Activated CD4-positive, alpha-beta T cell treated with anti-CD3 and anti-CD28 coated beads for 24 hours (primary cell): ENCODE results near the gene SLC1A6.
"Not testable (repeated sequence)": the region's sequence is repeated elsewhere in the genome, so short reads cannot be mapped to it uniquely, and the experiment has no call there.

Experiments used
- DNase-seq, 2 donors: peaks; one replicate each; pipeline ENCODE4 v3.0.0-alpha.2; 2020; ENCODE audit warnings: low read depth in 2 of 2

The SLC1A6 gene

DNA sequence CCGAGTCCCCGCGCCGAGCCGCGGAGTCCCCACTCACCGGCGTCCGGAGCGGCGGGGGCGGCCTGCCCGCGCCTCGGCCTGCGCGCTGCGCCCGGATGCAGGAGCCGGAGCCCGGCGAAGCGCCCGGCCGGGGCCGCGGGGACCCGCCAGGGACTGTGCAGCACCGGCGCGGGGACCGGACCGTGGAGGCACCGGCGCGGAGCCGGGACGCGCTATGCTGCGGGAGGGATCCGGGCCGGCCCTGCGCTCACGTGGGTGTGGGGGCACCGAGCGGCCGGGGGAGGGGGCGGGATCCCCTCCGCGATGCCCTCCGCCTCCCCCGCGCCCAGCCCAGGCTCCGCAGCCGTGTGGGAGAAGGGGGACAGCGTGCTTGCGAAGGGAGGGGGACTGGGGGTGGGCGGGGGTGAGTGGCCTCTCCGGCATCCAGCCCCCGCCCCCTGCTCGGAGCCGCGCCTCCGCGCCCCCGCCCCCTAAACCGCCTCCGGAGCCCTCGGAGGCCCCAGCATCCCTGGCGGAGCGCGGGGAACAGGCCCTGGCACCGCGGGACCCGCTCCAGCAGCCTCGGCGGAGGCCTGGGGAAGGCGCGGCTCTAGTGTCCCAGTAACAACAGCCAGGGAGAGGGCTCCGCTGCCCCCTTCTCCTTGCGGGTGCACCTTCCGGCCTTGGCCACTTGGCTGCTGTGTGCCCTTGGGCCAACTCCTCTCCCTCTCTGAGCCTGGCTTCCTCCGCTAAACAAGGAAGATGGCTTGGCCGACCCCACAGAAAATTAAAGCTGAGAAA, at the start of gene SLC1A6:
Gene SLC1A6 (minus strand): TSS at position 389 of the 780 bp plus-strand sequence. CDS start 6,954 bp downstream, outside the sequence.
- DNase-seq = no peak

DNA sequence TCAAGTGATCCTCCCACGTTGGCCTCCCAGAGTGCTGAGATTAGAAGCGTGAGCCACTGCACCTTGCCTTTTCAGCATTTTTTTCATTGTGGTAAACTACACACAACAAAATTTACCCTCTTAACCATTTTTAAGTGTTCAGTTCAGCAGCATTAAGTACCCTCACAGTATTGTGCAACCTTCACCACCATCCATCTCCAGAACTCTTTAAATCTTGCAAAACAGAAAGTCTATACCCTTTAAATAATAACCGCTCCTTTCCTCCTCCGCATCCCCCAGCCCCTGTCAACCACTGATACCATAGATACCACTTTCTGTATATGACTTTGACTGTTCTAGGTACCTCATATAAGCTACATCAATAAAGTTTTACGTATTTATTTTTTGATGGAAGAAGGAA, 48.8 kb upstream of the SLC1A6 start:
- no peak for DNase-seq

DNA sequence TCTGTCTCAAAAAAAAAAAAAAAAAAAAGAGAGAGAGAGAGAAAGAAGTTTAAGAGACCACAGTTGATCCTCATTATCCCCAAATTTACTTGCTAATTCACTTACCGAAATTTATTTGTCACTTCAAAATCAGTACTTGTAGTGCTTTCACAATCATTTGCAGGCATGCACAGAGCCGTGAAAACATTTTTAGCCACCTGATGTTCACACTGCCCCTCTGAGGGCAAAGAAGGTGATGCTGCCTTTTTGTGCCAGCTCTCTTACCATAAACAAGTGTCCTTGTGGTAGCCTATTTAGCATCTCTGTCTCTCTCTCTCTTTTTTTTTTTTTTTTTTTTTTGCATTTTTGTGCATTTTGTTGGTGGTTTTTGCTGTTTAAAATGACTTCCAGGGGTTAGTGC, 45.6 kb upstream of the SLC1A6 start:
- no peak for DNase-seq

DNA sequence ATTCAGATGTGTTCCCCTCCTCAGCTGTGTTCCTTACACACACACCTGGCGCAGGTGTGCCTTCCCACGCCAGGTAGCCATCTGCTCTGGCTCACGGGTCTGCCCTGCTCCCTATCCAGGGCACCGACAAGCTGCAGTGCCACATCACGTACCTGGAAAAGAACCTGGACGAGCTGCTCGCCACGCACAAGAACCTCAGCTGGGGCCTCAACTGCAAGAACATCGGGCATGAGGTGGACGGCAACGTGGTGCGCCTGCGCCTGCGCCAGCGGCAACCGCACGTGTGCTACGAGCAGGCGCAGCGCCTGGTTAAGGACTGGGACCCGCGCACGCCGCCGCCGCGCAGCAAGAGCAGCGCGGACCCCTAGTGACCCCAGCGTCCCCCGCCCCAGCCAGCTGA, 43.1 kb upstream of the SLC1A6 start:
- DNase-seq = no peak

DNA sequence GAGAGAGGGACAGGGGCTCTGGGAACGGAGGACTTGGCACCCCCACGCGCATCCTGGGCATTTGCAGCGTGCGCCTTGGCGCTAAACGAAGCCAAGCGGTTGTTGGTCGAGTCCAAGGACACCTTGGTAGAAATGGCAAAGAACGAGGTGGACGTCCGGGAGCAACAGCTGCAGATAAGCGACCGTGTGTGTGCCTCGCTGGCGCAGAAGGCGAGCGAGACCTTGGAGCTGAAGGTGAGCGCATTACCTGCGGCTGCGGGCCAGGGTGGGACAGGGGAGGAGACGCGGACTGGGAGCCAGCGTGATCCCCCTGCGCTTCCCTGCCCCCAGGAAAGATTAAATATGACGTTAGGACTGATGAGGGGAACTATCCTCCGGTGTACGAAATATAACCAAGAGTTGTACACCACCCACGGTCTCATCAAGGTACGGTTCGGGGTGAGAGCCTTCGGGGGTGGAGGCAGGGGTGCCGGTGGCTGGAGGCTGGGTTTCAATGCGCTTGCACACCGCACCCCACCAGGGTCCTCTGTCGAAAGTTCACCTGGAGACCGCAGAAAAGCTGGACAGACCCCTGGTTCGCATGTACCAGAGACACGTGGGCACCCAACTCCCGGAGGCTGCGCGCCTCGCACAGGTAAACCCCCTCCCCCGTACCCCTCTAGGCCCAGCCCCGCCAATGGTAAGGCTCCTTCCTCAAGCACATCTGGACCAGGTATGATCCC, 41.8 kb upstream of the SLC1A6 start:
- no peak for DNase-seq

DNA sequence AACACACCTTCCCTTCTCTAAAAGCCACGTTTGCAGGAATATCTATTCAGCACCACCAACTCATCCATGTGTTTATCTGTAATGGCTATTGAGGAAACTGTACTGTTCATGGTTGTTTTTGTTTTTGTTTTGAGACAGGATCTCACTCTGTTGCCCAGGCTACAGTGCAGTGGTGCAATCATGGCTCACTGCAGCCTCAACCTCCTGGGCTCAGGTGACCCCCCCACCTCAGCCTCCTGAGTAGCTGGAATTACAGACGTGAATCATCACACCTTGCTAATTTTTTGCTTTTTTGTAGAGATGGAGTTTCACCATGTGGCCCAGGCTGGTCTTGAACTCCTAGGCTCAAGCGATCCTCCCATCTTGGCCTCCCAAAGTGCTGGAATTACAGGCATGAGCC, 39.2 kb upstream of the SLC1A6 start:
- not testable (repeated sequence) for DNase-seq

GRCh38 chr19:15015946-15016542, 36.4 kb upstream of the SLC1A6 start:
- DNase-seq = no peak

- DNase-seq = no peak
Measured at GRCh38 chr19:15014579-15014978, 34.9 kb upstream of the SLC1A6 start.

DNA sequence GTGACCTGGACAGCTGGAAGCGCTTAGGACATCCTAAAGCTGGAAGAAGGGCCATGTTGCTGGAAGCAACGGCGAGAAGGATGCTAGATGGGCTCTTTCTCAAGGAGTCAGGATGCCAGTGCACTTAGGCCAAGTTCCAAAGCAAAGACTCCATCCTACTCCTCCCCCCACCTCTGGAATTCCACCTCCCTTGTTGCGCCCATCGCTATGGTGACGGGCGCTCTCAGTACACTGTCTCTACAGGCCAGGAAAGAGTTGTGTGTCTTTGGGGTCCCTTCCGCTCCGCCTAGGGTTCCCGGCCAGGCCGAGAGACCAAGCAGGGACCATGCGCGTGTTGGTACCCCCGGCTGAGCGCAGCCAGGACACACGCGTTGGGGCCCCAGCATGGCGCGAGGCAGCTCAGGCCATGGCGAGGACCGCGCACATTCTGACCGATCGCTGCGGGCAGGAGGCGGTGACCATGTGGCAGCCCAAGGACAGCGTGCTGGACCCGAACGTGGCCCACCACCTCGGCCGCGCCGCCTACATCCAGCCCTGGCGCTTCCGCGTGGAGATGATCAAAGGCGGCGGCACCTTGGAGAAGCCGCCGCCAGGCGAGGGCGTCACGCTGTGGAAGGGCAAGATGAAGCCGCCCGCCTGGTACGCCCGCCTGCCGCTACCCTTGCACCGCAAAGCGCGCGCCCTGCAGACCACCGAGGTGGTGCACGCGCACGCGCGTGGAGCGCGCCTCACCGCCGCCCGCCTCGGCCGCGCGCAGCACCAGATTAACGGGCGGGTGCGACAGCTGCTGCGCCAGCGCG, 31.0 kb upstream of the SLC1A6 start:
- DNase-seq = no peak

GRCh38 chr19:15008308-15008707, 28.6 kb upstream of the SLC1A6 start:
- no peak for DNase-seq

GRCh38 chr19:14997981-14998380, 18.3 kb upstream of the SLC1A6 start:
- no peak for DNase-seq

- DNase-seq = no peak
Measured at GRCh38 chr19:14992780-14993179, 13.1 kb upstream of the SLC1A6 start.

DNA sequence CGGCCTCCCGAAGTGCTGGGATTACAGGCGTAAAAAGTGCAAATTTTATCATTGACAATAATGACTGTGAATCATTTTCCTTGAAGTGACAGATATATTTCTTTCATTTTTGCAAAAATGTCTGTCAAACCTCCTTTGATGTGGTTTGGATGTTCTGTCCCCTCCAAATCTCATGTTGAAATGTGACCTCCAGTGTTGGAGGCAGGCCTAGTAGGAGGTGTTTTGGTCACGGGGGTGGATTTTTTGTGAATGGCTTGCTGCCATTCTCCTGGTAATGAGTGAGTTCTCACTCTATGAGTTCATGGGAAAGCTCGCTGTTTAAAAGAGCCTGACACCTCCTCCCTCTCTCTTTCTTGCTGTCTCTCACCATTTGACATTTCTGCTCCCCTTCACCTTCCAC, 5.5 kb upstream of the SLC1A6 start:
- DNase-seq = no peak

GRCh38 chr19:14978161-14978776, 1.4 kb downstream of the SLC1A6 start:
- no peak for DNase-seq

DNA sequence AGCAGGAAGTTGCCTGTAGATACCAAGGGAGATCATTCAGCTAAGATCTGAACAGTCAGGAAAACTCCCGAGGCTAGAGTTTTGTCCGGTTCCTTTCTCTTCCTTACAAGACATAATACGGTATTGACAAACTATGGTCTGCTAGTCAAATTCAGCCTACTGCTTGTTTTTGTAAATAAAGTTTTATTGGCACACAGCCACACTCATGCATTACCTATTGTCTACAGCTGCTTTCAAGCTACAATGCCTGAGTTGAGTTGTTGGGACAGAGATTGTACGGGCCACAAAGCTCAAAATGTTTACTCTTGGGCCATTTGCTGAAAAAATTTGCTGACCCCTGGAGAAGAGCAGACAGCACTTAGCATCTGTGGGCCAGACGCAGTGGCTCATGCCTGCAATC, 2.5 kb downstream of the SLC1A6 start:
- DNase-seq = no peak

GRCh38 chr19:14974488-14974887, 5.2 kb downstream of the SLC1A6 start:
- no peak for DNase-seq

DNA sequence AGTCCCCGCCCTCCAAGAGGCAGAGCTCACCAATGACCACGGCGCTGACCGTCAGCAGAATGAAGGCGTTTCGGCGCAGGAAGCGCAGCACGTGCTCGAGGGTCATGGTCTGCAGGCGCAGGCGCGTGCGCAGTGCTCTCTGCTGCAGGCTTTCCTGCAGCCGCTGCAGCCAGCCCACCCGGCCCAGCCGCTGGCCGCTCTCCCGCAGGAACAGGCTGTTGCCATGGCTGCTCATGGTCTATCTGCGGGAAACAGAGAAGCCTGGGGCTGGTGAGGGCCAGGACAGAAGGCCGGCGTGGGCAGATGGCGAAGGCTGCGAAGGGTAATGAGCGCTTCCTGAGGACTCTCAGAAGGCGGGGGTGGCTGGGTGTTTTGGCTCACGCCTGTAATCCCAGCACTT, 7.0 kb downstream of the SLC1A6 start:
- DNase-seq = no peak

DNA sequence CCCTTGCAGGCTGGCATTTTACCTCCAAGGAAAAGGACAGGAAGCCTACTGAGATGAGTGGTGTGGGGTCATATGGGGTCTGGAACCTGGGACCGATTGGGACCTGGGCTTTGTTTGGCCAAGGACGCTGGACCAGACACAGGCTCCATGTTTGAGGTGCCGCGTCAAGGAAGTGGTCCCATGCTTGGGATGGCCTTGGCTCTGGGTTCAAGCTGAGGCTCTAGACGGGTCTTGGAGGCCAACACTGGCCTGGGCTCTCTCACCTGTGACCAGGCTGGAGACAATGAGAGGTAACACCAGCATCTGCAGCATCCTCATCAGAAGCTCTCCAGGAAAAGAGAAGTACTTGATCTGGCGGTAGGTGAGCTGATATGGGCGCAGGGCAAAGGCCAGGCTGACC, 8.2 kb downstream of the SLC1A6 start:
- no peak for DNase-seq

- no peak for DNase-seq
Measured at GRCh38 chr19:14968247-14968646, 11.4 kb downstream of the SLC1A6 start.

DNA sequence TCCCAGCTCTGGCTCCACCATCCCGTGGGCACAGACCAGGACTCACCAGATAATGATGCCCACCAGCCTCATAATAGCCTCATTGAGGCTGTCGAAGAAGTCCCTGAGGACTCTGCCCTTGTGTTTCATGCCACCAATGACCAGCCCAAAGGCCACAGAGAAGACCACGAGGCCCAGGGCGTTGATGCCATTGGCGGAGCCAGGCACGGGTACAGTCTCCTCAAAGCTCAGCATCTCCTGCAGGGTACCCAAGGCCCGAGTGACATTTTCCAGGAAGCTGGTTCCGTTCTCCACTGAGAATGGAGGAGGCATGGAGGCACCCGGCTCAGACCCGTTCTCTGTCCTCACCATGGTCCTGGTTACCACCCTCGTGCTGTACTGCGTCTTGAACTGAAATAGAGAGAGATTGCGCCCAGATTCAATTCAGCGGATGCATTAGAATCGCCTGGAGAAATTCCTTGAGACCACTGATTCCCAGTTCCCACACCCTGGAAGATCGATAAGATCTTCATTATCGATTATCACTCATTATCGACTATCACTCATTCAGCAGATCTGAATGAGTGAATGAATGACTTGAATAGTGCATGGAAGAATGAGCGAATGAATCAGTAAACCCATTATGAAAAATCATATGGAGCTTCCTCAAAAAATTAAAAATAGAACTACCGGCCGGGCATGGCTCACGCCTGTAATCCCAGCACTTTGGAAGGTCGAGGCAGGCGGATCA, 17.5 kb downstream of the SLC1A6 start:
- DNase-seq = no peak

- no peak for DNase-seq
Measured at GRCh38 chr19:14959263-14959662, 20.4 kb downstream of the SLC1A6 start.
